Progenitor cell of endocrine pancreas (in vitro differentiated cells): Measurements from ENCODE around the gene CMTM2. TPM values are rescaled to one million over a fixed set of nuclear protein-coding genes. Genes with fewer than 3 reads are reported as not detected.

Experiments used
- DNase-seq: peaks from one replicate; pipeline ENCODE4 v3.0.0; 2021; ENCODE audit warnings: low spot score; ENCODE audit not compliant: unreplicated experiment
- H3K27ac Mint-ChIP-seq: 2 replicates; pipeline ENCODE4 v1.8.0; 2021; ENCODE audit warnings: mild to moderate bottlenecking, moderate library complexity, mixed read lengths
- H3K27me3 Mint-ChIP-seq: 2 replicates; pipeline ENCODE4 v1.8.0; 2021; ENCODE audit warnings: mixed read lengths
- H3K36me3 Mint-ChIP-seq: 2 replicates; pipeline ENCODE4 v1.8.0; 2022; ENCODE audit warnings: mixed read lengths; ENCODE audit not compliant: insufficient read depth
- H3K4me1 Mint-ChIP-seq: 2 replicates; pipeline ENCODE4 v1.8.0; 2021; ENCODE audit warnings: low read depth, mixed read lengths
- H3K4me3 Mint-ChIP-seq: 2 replicates; pipeline ENCODE4 v1.8.0; 2021; ENCODE audit warnings: low read depth, mild to moderate bottlenecking, moderate library complexity, mixed read lengths
- H3K9me3 Mint-ChIP-seq: 2 replicates; pipeline ENCODE4 v1.8.0; 2021; ENCODE audit warnings: low read depth, mixed read lengths
- CTCF ChIP-seq: fragments of 200-600 bp; sonication (generic); IDR thresholded peaks from one replicate; pipeline ENCODE4 v1.5.0; 2021; ENCODE audit warnings: antibody characterized with exemption, mild to moderate bottlenecking; ENCODE audit not compliant: unreplicated experiment
- total RNA-seq: library from RNA; stranded (reverse); gene quantifications from 2 replicates; pipeline ENCODE4 v1.2.1, GENCODE V29; 2021

CMTM2 gene
- total RNA-seq, 1 donor from 2014 or later = not detected

GRCh38 chr16:66605177-66605978 lies 26.1 kb downstream of the CMTM2 start:
- no peaks in the 10 kb centered on the region for H3K9me3 Mint-ChIP-seq
- DNase-seq = peak; percentile 48
- TF ChIP-seq CTCF = no peak
- H3K27ac Mint-ChIP-seq = no peak overlapping the region
- no peaks in the 10 kb centered on the region for H3K27me3 Mint-ChIP-seq
- H3K36me3 Mint-ChIP-seq = no peaks in the 10 kb centered on the region
- H3K4me1 Mint-ChIP-seq = peaks cover 9% of the 10 kb centered on the region
- peak overlapping the region; percentile 66 for H3K4me3 Mint-ChIP-seq

- no peaks in the 10 kb centered on the region for H3K27me3 Mint-ChIP-seq
- peak overlapping the region; percentile 90 for H3K27ac Mint-ChIP-seq
- no peak for DNase-seq
- peak overlapping the region; percentile 66 for H3K4me3 Mint-ChIP-seq
- no peaks in the 10 kb centered on the region for H3K9me3 Mint-ChIP-seq
- TF ChIP-seq CTCF = no peak
- H3K4me1 Mint-ChIP-seq = peaks cover 9% of the 10 kb centered on the region
- peaks cover 4% of the 10 kb centered on the region for H3K36me3 Mint-ChIP-seq
Measured at GRCh38 chr16:66605979-66606751, 26.9 kb downstream of the CMTM2 start.

GRCh38 chr16:66608241-66609138 lies 29.2 kb downstream of the CMTM2 start:
- H3K4me3 Mint-ChIP-seq = peak overlapping the region; percentile 42
- no peaks in the 10 kb centered on the region for H3K9me3 Mint-ChIP-seq
- peaks cover 10% of the 10 kb centered on the region for H3K36me3 Mint-ChIP-seq
- H3K4me1 Mint-ChIP-seq = peaks cover 6% of the 10 kb centered on the region
- TF ChIP-seq CTCF = peak; percentile 96
- H3K27me3 Mint-ChIP-seq = no peaks in the 10 kb centered on the region
- H3K27ac Mint-ChIP-seq = peak overlapping the region; percentile 85
- DNase-seq = peak; percentile 91

GRCh38 chr16:66609139-66609510 lies 29.9 kb downstream of the CMTM2 start:
- Mint-ChIP-seq H3K36me3 (peaks cover 11% of the 10 kb centered on the region), H3K27me3 (no peaks in the 10 kb centered on the region), H3K27ac (no peak overlapping the region), H3K4me3 (no peak overlapping the region), H3K4me1 (peaks cover 1% of the 10 kb centered on the region), H3K9me3 (no peaks in the 10 kb centered on the region)
- no peak for DNase-seq
- no peak for TF ChIP-seq CTCF
